HepG2 (cell line): ENCODE measurements around the gene MB. TPM values are rescaled to one million over a fixed set of nuclear protein-coding genes. Genes with fewer than 3 reads are reported as not detected.

ENCODE experiments used
- AHDC1 ChIP-seq: sonication (generic); formaldehyde crosslinking; IDR thresholded peaks from 2 replicates; pipeline ENCODE4 v1.5.1; 2020; ENCODE audit warnings: mild to moderate bottlenecking, missing genetic modification reagents, borderline replicate concordance
- CEBPG ChIP-seq: IDR thresholded peaks from 2 replicates; pipeline ENCODE4 v1.6.1; 2016
- DMAP1 ChIP-seq: IDR thresholded peaks from 2 replicates; pipeline ENCODE4 v1.6.1; 2016
- DNMT3B ChIP-seq: conservative IDR thresholded peaks from 2 replicates; pipeline ENCODE4 v1.6.1; 2016; ENCODE audit warnings: missing biosample characterization, control low read depth
- HHEX ChIP-seq: IDR thresholded peaks from 2 replicates; pipeline ENCODE4 v1.6.1; 2016; ENCODE audit warnings: control low read depth
- HNRNPK ChIP-seq: fragments of 200-400 bp; formaldehyde crosslinking; IDR thresholded peaks from 2 replicates; pipeline ENCODE4 v1.6.1; 2018; ENCODE audit warnings: low read length, low read depth, moderate library complexity, mild to moderate bottlenecking; ENCODE audit not compliant: poor library complexity, severe bottlenecking
- HNRNPUL1 ChIP-seq: fragments of 200-400 bp; formaldehyde crosslinking; IDR thresholded peaks from 2 replicates; pipeline ENCODE4 v1.6.1; 2017; ENCODE audit warnings: low read depth, mild to moderate bottlenecking, low read length, moderate library complexity
- HOXA3 ChIP-seq: sonication (generic); formaldehyde crosslinking; IDR thresholded peaks from 2 replicates; pipeline ENCODE4 v1.5.0; 2020; ENCODE audit warnings: missing genetic modification reagents
- MTA1 ChIP-seq: sonication (generic); formaldehyde crosslinking; IDR thresholded peaks from 2 replicates; pipeline ENCODE4 v1.4.0; 2020; ENCODE audit warnings: missing genetic modification reagents, mild to moderate bottlenecking, borderline replicate concordance
- PAF1 ChIP-seq: IDR thresholded peaks from 2 replicates; pipeline ENCODE4 v1.6.1; 2016; ENCODE audit warnings: missing genetic modification reagents, missing compliant biosample characterization
- RXRA ChIP-seq: sonication (generic); formaldehyde crosslinking; IDR thresholded peaks from 2 replicates; pipeline ENCODE4 v1.5.1; 2020; ENCODE audit warnings: missing genetic modification reagents
- SAP130 ChIP-seq: IDR thresholded peaks from 2 replicates; pipeline ENCODE4 v1.6.1; 2016; ENCODE audit warnings: low read depth
- ZGPAT ChIP-seq: IDR thresholded peaks from 2 replicates; pipeline ENCODE4 v1.6.1; 2016; ENCODE audit warnings: mild to moderate bottlenecking
- ZMYM3 ChIP-seq: sonication (generic); formaldehyde crosslinking; IDR thresholded peaks from 2 replicates; pipeline ENCODE4 v1.5.1; 2020; ENCODE audit warnings: mild to moderate bottlenecking, missing genetic modification reagents
- ZNF264 ChIP-seq: sonication (generic); formaldehyde crosslinking; IDR thresholded peaks from 2 replicates; pipeline ENCODE4 v1.4.0; 2020; ENCODE audit warnings: missing genetic modification reagents
- polyA plus RNA-seq, 8 experiments: library from polyadenylated mRNA; depleted of rRNA in 3 of 8; stranded (reverse) in 7 of 8; unstranded in 1 of 8; fragments of >200 nt; fragmentation: Illumina TruSeq in 4 of 8; extraction: Trizol in 4 of 8; gene quantifications; 2 replicates each; pipeline versions ENCODE4 v1.2.1 to v1.2.3, GENCODE V29; 2011 to 2016; ENCODE audit warnings: low read depth in 4 of 8, missing spikeins in 1 of 8, mixed read lengths in 1 of 8; ENCODE audit not compliant: insufficient read depth in 1 of 8
- total RNA-seq, 5 experiments: library from RNA; depleted of rRNA; stranded (reverse); fragments of >200 nt; fragmentation: Illumina TruSeq; extraction: Trizol; gene quantifications; 2 replicates each; pipeline ENCODE4 v1.2.3, GENCODE V29; 2016; ENCODE audit warnings: low read depth in 1 of 5

The MB gene
- total and polyA plus RNA-seq, 2 of the 13 experiments (the other 11 are each of a cell fraction or from before 2014, with no cell fraction given), result 0.07 TPM; not detected in 1

- TF ChIP-seq AHDC1 (no peak), HHEX (CRISPR knock-in tag) (no peak), DNMT3B (no peak), ZMYM3 (CRISPR knock-in tag) (peak; percentile 31; the same call in 1 of the 2 replicates), HNRNPUL1 (no peak), PAF1 (CRISPR knock-in tag) (no peak), HNRNPK (no peak), ZNF264 (CRISPR knock-in tag) (no peak), ZGPAT (CRISPR knock-in tag) (no peak), MTA1 (0 out of 2 replicates have a peak, but pooled peaks have one; percentile 30), RXRA (no peak), SAP130 (CRISPR knock-in tag) (0 out of 2 replicates have a peak, but pooled peaks have one; percentile 21), CEBPG (no peak), DMAP1 (CRISPR knock-in tag) (no peak), HOXA3 (CRISPR knock-in tag) (0 out of 2 replicates have a peak, but pooled peaks have one; percentile 23)
These were observed 4.2 kb downstream of the MB start (continued) for GRCh38 chr22:35612903-35613302.
